NCI-H2029 (cell line): Measurements from ENCODE around the gene PSMD1.
A peak's percentile ranks its signal among the peaks of the same experiment; 100 is the strongest.
"Not testable (repeated sequence)": the region's sequence is repeated elsewhere in the genome, so short reads cannot be mapped to it uniquely, and the experiment has no call there.

Experiments used
- DNase-seq: peaks from one replicate; lab custom pipeline; 2025; lab: John Stamatoyannopoulos, UW

Gene PSMD1

DNA sequence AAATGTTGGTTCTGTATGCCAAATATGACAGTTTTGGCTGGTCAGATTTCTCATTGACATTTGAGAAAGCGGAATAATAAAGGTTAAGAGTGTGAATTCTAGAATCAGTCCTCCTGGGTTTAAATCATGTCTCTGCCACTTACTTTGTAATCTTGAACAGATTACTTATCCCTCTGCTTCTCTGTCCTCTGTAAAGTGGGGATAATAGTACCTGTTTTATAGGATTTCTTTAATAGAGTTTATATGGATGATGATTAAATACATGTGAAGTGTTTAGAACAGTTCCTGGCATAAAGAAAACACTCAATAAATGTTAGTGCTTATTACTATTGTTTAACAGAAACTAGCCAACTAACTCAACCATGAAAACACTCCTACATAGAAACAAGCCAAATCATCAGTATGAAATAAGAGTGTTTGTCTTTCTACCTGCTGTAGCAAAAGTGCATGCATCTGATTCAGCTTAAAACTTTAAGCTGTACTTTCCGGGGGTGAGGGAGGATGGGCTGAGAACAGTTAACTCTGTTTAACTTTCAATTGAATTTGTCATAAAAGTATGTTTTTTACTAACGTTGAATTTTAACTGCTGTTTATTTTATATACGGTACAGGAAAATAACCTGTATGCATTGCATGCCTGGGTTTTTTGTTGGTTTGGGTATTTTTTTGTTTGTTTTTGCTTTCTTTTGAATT, 61.4 kb downstream of the PSMD1 start:
- no peak for DNase-seq

DNA sequence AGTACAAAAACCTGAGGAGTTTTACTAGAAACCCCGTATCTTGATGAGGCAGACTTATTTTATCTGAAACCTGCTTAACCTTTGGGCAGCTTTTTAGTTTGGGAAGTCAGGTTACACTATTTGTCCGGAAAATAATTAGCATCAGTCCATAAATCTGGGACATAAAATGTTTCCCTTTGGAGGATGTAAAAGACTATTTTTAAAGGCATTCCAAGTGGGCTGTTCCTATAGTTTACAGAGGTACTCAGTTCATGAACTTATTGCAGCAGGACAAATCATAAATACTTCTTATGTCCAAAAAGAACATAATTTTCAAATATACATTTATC, 61.9 kb downstream of the PSMD1 start:
- no peak for DNase-seq

DNA sequence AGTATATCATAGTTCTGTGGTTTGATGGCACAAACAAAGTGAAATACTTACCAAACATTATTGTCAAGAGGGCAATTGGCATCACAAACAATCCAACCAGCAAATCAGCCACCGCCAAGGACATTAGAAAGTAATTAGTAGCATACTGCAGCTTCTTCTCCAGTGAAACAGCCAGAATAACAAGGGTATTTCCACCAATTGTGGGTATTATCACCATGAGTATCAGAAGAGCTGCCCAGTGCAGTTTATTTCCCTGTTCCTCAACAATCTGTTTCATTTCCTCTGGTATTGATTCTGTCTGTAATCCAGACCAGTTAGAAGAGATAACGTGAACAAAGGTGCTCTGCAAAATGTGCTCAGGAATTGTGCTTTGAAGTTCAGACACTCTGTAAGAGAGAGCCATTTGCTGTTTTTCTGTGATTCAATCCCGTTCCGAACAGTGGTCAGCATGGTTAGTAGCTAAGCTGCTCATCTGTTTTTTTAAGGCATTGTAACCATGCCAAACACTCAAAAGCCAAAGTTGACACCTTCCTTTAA, 66.8 kb downstream of the PSMD1 start:
- DNase-seq, result no peak

DNA sequence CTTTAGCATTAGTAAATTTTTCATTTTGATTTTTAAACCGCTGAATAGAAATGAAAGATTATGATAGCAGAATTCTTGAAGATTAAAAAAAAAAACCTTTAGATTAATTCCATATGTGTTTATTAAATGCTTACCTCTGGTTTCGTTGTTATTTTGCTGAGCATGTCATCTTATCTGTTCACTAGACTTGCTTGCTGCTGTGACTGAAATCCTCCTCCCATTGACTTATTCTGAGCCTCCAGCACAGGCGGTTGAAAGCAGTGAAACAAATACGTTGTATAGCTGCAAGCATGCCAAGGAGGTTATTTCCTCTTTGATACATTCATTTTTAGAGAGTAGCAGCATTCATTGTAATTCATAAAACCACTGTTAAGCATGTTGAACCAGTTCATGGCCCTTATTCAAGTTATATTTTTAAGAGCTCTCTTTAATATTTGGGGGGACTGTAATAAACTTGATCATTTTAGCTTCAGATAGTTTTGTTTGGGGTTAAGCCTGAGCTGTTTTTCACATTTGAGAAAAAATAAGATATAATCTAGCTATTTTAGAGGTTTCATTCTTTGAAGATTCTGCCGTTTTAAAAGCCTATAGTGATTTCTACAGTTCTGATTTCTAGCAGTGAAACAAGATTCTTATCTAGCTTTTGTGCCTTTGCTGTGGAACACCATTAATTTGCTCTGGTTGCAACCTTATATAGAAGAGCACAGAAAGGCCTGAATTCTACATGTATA, 68.3 kb downstream of the PSMD1 start, which contains the start of gene HTR2B:
Gene HTR2B (minus strand): TSS at position 205 of the 731 bp plus-strand sequence. CDS start 1,278 bp downstream, outside the sequence.
- no peak for DNase-seq

DNA sequence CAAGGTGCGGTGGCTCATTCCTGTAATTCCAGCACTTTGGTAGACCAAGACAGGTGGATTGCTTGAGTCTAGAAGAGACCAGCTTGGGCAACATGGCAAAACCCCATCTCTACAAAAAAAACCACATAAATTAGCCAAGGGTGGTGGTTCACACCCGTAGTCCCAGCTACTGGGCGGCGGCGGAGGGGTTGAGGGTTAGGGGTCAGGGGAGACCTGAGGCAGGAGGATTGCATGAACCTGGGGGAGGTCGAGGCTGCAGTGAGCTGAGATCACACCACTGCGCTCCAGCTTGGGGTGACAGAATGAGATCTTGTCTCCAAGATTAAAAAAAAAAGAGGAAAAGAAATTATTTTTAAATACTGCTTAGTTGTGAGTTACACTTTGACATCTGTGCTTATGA, 69.5 kb downstream of the PSMD1 start:
- DNase-seq, result no peak

DNA sequence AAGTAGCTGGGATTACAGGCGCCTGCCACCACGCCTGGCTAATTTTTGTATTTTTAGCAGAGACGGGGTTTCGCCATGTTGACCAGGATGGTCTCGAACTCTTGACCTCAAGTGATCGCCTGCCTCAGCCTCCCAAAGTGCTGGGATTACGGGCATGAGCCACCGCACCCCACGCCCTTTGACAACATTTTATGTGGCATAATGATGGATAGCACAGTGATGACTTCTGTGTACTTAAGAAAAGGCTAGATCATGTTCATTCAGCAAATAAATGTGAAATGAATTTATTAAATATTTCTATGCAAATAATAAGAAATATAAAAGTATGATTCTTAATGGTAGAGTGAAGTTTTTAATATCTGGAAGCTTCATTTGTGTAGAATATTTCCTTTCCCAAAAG, 70.8 kb downstream of the PSMD1 start:
- DNase-seq, result no peak

DNA sequence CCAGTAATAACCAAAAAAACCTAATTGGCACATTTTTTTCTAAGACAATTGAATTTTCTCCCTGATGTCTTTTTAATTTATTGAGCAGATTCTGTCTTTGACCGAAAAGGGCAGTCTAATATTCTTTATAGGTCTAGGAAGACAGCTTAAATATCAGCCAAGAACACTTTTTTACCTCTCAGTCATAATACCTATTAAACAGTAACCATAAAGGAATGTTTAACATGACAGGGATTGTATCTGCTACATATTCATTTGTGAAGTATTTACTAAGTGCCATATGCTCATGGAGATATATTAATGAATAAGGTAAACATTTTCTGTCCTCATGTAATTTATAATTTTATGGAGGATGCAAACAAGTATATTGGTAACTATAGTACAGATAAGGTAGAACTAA, 71.3 kb downstream of the PSMD1 start:
- DNase-seq, result no peak

DNA sequence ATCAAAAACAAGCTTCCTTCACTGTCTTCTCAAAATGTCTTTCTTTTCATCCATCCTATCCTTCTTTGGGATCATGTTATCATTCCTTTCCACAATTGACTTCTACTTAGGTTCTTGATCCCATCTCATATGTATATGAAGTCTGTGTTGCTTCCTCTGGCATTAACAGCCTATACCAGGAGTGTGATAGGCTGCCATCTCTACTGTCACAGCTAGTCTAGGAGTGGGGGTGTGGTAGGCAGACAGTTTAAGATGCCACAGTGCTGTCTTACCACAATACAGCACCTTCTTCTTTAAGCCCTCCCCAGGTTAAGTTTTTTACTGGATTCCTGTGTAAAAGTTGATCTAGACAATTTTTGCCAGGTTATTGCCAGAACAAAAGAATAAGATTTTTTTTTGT, 71.9 kb downstream of the PSMD1 start:
- no peak for DNase-seq

DNA sequence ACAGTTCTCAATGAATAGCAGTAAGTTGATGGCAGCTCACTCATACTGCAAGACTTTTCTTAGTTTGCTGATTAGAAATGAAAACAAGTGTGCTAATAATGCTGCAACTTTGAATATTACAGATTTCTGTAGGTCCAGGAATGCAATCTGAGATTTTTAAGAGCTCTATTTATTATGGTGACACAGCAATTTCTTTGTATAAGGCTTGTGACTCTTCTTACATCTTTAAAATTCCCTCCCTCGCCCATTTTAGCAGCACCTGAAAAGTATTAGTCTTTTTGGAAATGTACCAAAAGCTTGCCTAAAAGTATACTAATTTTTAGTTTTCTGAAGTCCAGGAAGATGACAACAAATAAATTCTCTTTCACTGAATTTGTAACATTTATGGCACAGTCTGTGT, 72.5 kb downstream of the PSMD1 start:
- DNase-seq, result no peak

DNA sequence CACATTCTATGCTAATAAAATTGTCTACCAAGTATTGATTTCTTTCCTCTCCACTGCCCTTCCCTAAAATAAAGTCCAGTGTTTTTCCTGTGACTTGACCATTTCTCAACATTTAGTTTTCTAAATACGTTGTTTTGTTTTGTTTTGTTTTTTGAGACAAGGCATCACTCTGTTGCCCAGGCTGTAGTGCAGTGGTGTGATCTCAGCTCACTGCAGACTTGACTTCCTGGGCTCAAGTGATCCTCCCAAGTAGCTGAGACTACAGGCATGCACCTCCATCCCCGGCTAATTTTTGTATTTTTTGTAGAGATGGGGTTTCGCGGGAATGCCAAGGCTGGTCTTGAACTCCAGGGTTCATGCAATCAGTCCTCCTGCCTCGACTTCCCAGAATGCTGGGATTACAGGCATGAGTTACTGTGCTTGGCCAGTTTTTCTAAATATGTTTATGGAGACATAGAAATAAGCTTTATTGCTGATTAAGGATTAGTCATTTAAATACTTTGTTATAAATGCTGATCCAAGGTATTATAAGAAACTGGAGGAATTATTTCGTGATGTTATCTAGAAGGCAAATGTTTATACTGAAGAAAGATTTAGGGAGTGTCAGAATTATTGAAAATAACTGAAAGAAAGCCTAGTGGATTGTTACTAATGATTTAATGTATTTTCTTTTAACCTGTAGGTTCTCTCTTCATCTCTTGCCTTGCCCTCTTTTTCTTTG, 73.8 kb downstream of the PSMD1 start:
- DNase-seq, result no peak

DNA sequence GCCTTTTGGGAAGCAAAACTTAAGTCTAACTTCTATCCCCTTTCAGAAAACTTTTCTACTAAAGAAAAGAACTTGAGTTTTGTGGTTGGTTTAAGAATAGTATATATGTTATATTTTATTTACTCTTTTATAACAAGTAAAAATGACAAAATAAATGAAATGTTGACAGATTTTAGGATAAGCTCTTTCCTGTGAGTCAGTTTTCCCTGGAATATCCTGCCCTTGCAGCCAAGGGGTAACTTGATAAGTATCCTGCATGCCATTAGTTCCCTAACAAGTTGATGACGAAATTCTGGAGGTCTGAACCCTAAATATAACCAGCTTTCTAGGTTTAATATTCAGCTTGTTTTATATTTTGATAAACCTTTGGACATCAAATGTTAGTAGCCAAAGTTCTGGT, 75.5 kb downstream of the PSMD1 start:
- no peak for DNase-seq

DNA sequence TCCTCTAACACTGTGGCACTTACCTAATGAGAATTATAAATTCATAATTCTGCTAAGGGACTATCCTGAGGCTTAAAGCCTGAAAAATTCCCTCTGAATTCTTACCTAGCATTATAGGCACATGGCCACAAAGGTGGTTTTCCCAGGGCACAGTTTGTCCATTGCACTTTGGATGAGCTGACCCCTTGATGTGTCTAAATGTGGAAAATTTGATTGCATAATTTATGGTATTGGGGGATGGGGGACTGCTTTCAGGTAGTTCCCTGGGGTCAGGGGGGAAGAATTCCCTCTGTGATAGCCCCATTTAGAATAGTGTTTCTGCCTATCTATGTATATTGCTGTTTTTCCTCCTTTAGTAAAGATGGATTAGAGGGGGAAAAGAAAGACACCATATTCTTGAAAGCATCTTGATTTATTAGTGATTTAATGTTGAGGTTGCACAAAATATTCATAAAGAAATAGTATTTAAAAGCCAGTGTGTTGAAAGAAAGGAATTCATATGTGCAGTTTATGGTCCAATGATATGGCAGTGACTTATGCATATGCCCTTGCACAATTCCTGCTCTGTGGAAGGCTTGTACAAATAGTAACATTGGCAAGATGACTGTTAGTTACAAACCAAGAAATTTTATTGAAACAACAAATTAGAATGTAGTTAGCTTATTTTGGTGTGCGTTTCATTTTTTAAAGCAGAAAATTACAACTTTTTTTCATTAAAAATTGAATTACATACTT, 76.9 kb downstream of the PSMD1 start:
- DNase-seq, result no peak

DNA sequence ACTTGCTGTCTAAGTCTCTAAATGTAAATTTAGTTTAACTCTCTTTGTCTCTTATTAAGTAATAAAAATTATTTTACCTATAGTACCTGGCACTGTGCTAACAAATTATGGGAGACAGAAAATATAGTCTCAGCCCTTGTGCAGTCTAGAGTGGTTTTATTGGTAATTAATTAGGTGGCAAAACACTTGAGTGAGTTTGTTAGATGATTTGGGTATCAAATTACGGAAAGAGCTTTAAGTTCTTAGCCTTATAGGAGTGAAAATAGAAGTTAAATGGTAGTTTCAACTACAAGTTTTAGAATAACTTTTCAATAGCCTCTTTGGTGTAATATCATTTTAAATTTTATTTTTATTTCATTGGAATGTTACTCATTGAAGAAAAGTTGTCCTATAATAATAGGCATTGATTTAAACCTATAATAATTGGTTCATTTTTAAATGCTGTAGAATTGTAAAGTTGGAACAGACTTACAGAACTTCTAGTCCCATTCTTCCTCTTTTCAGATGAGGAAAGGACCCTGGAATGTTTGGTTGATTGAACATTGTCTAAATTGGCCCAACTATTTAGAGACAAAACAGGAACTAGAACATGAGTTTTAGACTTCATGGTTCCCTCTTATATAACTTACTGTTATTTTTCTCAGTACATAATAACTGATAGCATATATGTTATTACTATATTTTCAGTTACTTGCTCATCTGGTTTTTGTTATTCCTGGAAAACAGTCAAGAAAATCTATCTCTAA, 78.4 kb downstream of the PSMD1 start:
- no peak for DNase-seq

DNA sequence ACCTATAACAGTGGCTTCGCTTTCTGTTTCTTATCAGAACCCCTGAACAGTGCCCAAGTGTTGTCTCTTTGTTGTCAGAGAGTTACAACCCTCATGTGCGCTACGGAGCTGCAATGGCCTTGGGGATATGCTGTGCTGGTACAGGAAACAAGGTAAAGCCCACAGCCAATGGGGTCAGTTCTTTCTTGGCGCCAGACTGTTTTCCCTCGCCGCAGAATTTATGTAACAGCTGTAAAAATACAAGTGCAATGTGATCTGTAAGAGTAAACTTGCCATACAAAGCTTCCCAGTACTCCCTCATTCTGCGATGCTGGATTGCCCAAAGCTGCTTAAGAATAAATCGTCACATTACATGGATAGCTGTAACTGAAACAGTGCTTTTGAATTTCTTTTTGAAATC, 82.0 kb downstream of the PSMD1 start:
- peak; percentile 94 for DNase-seq

DNA sequence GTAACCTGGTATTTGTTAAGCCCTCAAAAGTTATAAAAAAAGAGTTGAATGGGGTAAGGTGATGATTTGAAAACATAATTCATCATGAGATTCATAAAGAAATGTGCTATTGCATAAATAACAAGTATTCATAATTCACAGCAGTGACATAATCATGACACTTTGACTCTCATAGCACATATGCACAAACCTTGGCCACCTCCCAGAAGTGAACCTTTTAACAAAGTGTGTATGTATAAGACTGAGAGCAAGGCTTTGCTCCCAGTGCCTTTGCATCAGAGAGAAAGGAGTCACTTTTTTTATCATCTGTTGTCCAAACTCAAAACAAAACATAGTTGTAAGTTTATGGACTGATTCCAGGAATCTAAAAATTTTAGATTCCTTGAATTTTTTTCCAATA, 83.1 kb downstream of the PSMD1 start:
- peak; percentile 12 for DNase-seq

DNA sequence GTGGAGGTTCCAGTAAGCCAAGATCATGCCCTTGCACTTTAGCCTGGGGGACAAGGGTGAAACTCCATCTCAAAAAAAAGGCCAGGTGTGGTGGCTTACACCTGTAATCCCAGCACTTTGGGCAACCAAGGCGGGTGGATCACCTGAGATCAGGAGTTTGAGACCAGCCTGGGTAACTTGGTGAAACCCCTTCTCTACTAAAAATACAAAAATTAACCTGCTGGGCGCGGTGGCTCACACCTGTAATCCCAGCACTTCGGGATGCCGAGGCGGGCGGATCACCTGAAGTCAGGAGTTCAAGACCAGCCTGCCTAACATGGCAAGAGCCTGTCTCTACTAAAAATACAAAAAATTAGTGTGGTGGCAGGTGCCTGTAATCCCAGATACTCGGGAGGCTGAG, 84.1 kb downstream of the PSMD1 start:
- not testable (repeated sequence) for DNase-seq

DNA sequence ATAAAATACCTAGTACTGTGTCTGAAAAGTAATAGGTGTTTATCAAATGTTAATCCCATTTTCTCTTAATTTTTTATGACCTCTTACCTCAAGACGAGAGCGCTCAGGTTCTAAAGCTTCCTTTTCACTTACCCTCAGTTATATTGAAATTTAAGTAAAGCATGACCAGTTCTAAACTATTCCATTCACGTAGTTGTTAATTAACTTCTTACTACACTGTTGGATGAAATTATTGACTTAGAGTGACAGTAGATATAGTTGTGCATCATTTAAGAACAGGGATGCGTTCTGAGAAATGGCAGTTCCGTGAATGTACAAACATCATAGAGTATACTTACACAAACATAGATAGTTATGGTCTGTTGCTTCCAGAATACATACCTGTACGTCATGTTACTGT, 88.2 kb downstream of the PSMD1 start:
- DNase-seq, result no peak

DNA sequence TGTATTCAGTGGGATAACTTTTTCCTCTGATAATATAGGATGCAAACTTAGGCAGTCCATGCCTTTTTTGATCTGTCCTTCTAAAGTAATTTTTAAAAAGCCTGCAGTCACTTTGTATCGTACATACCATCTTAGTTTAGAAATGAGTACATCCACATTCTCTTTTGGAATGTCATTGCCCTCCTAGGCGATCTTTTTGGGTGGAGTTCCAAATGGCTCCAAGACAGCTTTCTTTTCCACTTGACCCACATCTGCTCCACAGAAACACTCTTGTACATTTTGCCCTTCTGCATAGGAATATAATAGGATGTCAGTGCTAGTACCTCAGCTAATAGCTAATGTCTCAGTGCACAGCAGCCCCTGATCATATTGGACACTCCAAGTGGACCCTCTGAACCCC, 90.0 kb downstream of the PSMD1 start:
- no peak for DNase-seq

DNA sequence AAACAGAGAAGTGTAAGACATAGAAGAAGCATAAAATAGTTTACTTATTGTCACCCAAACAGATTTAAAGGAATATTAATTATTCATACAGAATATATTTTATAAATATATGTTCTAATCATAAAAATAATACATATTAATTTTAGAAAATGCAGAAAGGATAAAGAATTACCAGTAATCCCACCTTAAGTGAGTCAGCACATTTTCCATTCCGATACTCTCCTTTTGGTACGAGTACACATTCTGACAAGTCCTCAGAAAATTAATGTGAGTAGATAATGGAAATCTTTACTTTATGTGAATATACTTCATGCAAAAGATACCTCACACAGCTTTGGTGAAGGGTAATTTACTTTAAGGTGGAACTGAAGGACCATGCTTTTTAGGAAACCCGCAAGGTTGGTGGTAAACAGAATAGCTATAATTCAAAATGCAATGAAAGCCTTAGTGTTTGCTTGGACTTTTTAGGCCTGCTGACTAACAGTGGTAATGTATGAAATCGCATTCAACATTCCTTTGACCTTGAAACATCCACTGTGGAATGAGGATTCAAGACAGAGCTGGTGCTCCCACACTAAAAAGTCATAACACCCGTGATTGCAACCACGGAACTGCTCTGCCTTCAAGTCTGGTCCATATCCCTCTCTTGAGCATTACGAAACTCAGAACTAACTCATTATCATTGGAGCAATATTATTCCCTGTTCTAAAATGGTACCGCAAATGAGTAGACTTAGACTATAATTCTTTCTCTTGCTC, 96.3 kb downstream of the PSMD1 start:
- DNase-seq, result no peak

DNA sequence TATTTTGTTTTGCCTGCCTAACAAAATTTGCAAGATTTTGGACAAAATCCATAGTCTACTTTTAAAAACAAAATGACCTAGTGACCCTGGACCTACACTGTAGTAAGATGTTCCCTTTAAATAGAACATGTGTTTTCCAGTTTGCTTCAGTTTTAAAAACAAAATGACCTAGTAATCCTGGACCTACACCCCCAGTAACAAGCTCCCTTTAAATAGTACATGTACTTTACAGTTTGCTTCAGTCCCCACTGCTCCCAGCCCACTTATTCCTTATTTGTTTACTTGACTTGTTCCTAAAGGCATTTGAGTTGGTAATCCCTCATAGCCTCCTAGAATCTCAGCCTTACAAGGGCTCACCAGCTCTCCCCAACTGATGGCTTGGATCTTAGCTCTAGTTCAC, 102.6 kb downstream of the PSMD1 start:
- no peak for DNase-seq

DNA sequence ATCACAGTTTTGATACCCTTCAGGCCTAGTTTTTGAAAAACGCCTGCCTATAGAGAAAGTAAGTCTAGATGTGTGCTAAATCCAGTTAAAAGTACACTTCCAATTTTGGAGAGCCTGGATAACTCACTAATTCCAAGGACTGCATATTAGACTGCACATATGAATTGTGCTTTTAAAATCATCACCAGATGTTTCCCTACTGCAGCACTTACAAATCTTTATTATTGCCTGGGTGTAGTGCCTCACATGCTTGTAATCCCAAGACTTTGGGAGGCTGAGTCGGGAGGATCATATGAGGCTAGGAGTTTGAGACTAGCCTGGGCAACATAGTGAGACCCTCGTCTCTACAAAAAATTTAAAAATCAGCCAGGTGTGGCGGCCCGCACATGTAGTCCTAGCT, 104.0 kb downstream of the PSMD1 start:
- no peak for DNase-seq
